Measurements from ENCODE around the gene SEC31B.

GRCh38 chr10:100468322-100468721 is 51.3 kb downstream of the SEC31B start:
- TF ChIP-seq EP300 (conservative IDR thresholded peaks at IDR 0.05; ENCODE audit: poor library complexity, severe bottlenecking) (no peak), CTCF (IDR thresholded peaks at IDR 0.05; ENCODE audit: poor library complexity, severe bottlenecking) (no peak), POLR2AphosphoS5 (IDR thresholded peaks at IDR 0.05) (no peak)
